Liver (tissue), 3 donors: Measurements from ENCODE around the gene STKLD1.

Source experiments
- HNF4G ChIP-seq: IDR thresholded peaks from 2 replicates; pipeline ENCODE4 v1.6.1; 2016; ENCODE audit warnings: antibody characterized with exemption
- JUND ChIP-seq, 2 donors: IDR thresholded peaks; 2 replicates each; pipeline ENCODE4 v1.6.1; 2016; ENCODE audit warnings: antibody characterized with exemption in 2 of 2
- MAX ChIP-seq: IDR thresholded peaks from 2 replicates; pipeline ENCODE4 v1.6.1; 2016; ENCODE audit warnings: antibody characterized with exemption
- RXRA ChIP-seq, 2 donors: IDR thresholded peaks; 2 replicates each; pipeline ENCODE4 v1.6.1; 2017 to 2018; ENCODE audit warnings: antibody characterized with exemption in 2 of 2, mild to moderate bottlenecking in 1 of 2
- SP1 ChIP-seq: IDR thresholded peaks from 2 replicates; pipeline ENCODE4 v1.6.1; 2018; ENCODE audit warnings: antibody characterized with exemption, mild to moderate bottlenecking
- TAF1 ChIP-seq: conservative IDR thresholded peaks from 2 replicates; pipeline ENCODE4 v1.6.1; 2016; ENCODE audit warnings: antibody characterized with exemption, mild to moderate bottlenecking
- YY1 ChIP-seq: IDR thresholded peaks from 2 replicates; pipeline ENCODE4 v1.6.1; 2016; ENCODE audit warnings: antibody characterized with exemption, mild to moderate bottlenecking
- TF ChIP-seq, protein P1 (sequence below): fragments of 150-350 bp; IDR thresholded peaks from 2 replicates; pipeline ENCODE4 v1.5.1; 2017; ENCODE audit warnings: improper control_type of control experiment, low read depth, low read length; ENCODE audit not compliant: missing input control
- TF ChIP-seq, protein P2 (sequence below): IDR thresholded peaks from 2 replicates; pipeline ENCODE4 v1.6.1; 2016; ENCODE audit warnings: antibody characterized with exemption, mild to moderate bottlenecking
- donor health status: healthy.
- donor health status: healthy.

DNA sequence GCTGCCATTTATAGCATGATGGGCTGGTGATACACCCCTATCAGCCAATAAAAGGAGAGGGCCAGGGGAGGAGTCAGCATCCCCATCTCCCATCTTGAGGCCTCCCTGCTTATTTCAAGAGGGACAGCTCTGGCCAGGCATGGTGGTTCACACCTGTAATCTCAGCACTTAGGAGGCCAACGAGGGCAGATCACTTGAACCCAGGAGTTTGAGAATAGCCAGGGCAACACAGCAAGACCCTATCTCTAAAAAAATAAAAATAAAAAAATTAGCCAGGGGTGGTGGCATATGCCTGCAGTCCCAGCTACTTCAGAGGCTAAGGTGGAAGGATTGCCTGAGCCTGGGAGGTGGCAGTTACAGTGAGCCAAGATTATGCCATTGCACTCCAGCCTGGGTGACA, 31.9 kb downstream of the STKLD1 start:
- TF ChIP-seq, protein P1, sequence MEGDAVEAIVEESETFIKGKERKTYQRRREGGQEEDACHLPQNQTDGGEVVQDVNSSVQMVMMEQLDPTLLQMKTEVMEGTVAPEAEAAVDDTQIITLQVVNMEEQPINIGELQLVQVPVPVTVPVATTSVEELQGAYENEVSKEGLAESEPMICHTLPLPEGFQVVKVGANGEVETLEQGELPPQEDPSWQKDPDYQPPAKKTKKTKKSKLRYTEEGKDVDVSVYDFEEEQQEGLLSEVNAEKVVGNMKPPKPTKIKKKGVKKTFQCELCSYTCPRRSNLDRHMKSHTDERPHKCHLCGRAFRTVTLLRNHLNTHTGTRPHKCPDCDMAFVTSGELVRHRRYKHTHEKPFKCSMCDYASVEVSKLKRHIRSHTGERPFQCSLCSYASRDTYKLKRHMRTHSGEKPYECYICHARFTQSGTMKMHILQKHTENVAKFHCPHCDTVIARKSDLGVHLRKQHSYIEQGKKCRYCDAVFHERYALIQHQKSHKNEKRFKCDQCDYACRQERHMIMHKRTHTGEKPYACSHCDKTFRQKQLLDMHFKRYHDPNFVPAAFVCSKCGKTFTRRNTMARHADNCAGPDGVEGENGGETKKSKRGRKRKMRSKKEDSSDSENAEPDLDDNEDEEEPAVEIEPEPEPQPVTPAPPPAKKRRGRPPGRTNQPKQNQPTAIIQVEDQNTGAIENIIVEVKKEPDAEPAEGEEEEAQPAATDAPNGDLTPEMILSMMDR, result no peak
- TF ChIP-seq SP1, result no peak
- TF ChIP-seq MAX, result no peak
- no peak for TF ChIP-seq TAF1
- TF ChIP-seq RXRA (IDR thresholded peaks at IDR 0.05), result no peak
- TF ChIP-seq JUND (IDR thresholded peaks at IDR 0.05), result no peak
- TF ChIP-seq, protein P2, sequence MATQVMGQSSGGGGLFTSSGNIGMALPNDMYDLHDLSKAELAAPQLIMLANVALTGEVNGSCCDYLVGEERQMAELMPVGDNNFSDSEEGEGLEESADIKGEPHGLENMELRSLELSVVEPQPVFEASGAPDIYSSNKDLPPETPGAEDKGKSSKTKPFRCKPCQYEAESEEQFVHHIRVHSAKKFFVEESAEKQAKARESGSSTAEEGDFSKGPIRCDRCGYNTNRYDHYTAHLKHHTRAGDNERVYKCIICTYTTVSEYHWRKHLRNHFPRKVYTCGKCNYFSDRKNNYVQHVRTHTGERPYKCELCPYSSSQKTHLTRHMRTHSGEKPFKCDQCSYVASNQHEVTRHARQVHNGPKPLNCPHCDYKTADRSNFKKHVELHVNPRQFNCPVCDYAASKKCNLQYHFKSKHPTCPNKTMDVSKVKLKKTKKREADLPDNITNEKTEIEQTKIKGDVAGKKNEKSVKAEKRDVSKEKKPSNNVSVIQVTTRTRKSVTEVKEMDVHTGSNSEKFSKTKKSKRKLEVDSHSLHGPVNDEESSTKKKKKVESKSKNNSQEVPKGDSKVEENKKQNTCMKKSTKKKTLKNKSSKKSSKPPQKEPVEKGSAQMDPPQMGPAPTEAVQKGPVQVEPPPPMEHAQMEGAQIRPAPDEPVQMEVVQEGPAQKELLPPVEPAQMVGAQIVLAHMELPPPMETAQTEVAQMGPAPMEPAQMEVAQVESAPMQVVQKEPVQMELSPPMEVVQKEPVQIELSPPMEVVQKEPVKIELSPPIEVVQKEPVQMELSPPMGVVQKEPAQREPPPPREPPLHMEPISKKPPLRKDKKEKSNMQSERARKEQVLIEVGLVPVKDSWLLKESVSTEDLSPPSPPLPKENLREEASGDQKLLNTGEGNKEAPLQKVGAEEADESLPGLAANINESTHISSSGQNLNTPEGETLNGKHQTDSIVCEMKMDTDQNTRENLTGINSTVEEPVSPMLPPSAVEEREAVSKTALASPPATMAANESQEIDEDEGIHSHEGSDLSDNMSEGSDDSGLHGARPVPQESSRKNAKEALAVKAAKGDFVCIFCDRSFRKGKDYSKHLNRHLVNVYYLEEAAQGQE, result no peak
- TF ChIP-seq YY1, result no peak
- TF ChIP-seq HNF4G, result no peak
